ENCODE data around the gene ECT2.
"Not testable (repeated sequence)": the region's sequence is repeated elsewhere in the genome, so short reads cannot be mapped to it uniquely, and the experiment has no call there.

The ECT2 gene

DNA sequence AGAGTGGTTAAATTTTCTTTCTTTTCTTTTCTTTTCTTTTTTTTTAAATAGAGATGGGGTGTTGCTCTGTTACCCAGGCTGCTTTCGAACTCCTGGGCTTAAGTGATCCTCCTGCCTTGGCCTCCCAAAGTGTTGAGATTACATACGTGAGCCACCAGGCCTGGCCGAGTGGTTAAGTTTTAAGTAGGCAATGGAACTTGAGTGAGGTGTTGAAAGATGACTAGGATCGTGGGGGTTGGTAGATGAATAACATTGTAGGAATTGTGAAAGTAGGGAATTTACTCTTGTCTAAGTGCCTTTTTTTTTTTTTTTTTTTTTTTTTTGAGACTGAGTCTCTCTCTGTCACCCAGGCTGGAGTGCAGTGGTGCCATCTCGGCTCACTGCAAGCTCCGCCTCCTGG is 9.9 kb downstream of the ECT2 start:
- not testable (repeated sequence) for H3K9me3 ChIP-seq (ENCODE audit: low read length); H3K4me3 ChIP-seq (ENCODE audit: low read length); H2AFZ ChIP-seq (ENCODE audit: low read depth, low read length); H3K4me1 ChIP-seq (ENCODE audit: insufficient read depth, low read length); H3K27me3 ChIP-seq (ENCODE audit: insufficient read depth, low read length)
- H3K36me3 ChIP-seq (ENCODE audit: insufficient read depth, low read length), result peaks cover 68% of the 10 kb centered on the region

DNA sequence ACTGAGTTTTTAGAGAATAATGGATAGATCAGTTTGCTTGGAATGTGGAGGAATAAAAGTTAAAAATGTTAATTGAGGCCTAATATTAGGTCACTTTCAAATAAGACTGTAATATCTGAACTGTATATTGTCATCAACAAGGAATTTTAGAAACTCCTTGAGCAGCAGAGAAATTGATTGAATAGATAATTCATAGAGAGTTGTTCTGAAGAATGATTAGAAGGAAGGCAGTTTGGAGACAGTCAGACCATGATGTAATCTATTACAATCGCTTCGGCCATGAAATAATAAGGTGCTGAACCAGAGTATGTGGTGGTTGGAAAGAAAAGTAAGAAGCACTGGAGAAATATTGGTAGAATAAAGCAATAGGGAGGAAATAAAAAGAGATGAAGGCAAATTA is 15.7 kb downstream of the ECT2 start:
- Histone ChIP-seq H3K36me3 (ENCODE audit: insufficient read depth, low read length) (peaks cover 92% of the 10 kb centered on the region), H3K27me3 (ENCODE audit: insufficient read depth, low read length) (no peaks in the 10 kb centered on the region), H2AFZ (ENCODE audit: low read depth, low read length) (no peak overlapping the region)

DNA sequence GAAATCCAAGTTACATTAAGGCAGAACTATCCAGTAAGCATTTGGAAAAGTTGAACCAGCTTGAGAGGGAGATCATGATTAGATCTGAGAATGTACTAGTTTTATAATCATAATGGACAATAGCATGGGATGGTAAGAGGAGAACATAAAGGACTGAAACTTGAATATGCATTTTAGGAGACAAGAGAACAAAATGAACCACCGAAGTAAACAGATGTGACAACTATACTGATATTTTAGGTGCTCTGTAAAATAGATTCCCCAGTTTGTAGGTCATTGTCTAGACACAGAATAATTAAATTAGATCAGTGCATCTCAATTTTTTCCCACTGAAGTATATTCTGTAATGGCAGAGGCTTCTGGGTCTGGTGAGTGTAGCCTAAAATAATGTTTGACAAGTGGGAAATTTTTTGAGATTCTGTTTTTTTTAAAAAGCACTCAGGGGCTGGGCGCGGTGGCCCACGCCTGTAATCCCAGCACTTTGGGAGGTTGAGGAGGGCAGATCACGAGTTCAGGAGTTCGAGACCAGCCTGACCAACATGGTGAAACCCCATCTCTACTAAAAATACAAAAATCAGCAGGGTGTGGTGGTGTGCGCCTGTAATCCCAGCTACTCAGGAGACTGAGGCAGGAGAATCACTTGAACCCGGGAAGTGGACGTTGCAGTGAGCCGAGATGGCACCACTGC is 16.3 kb downstream of the ECT2 start:
- Histone ChIP-seq H3K4me3 (ENCODE audit: low read length) (no peak overlapping the region), H3K36me3 (ENCODE audit: insufficient read depth, low read length) (peaks cover 93% of the 10 kb centered on the region), H3K4me1 (ENCODE audit: insufficient read depth, low read length) (no peaks in the 10 kb centered on the region), H3K9me3 (ENCODE audit: low read length) (no peaks in the 10 kb centered on the region), H3K27me3 (ENCODE audit: insufficient read depth, low read length) (no peaks in the 10 kb centered on the region), H2AFZ (ENCODE audit: low read depth, low read length) (no peak overlapping the region)

More for the DNA sequence above, 15.7 kb downstream of the ECT2 start:
- Histone ChIP-seq H3K4me1 (ENCODE audit: insufficient read depth, low read length) (no peaks in the 10 kb centered on the region), H3K4me3 (ENCODE audit: low read length) (no peak overlapping the region), H3K9me3 (ENCODE audit: low read length) (no peaks in the 10 kb centered on the region)

DNA sequence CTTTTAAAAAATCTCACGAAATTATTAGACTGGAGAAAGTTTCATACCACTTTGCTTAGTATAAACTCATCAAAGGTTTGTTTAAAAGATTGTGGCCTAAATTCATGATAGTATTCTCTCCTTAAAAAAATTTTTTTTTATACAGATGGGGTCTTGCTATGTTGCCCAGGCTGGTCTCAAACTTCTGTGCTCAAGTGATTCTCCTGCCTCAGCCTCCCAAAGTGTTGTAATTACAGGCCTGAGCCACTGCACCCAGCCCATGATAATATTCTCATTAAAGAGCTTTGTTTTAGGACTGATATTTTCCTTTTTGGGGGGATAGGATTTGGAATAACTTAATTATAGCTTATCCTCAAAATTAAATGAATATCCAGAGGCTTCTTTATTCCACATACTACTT is 19.9 kb downstream of the ECT2 start:
- no peaks in the 10 kb centered on the region for H3K4me1 ChIP-seq (ENCODE audit: insufficient read depth, low read length)
- no peaks in the 10 kb centered on the region for H3K27me3 ChIP-seq (ENCODE audit: insufficient read depth, low read length)
- H2AFZ ChIP-seq (ENCODE audit: low read depth, low read length), result no peak overlapping the region
- H3K9me3 ChIP-seq (ENCODE audit: low read length), result no peaks in the 10 kb centered on the region
- peaks cover 84% of the 10 kb centered on the region for H3K36me3 ChIP-seq (ENCODE audit: insufficient read depth, low read length)
- no peak overlapping the region for H3K4me3 ChIP-seq (ENCODE audit: low read length)

DNA sequence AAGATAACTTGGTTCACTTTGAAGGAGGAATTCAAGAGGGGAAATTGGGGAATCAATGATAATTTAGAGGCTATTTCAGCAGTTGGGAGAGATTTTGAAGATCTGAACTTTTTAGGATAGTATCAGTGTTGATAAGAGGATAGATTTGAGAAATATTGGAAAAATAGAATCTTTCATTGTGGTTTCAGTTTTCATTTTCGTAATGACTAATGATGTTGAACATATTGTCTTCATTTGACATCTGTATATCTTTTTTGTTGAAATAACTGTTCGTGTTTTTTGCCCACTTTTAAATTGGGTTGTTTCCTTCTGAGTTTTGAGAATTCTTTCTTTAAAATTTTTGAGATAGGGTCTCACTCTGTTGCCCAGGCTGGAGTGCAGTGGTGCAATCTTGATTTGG is 21.1 kb downstream of the ECT2 start:
- H2AFZ ChIP-seq (ENCODE audit: low read depth, low read length), result no peak overlapping the region
- no peaks in the 10 kb centered on the region for H3K27me3 ChIP-seq (ENCODE audit: insufficient read depth, low read length)
- peaks cover 76% of the 10 kb centered on the region for H3K36me3 ChIP-seq (ENCODE audit: insufficient read depth, low read length)
- no peak overlapping the region for H3K4me3 ChIP-seq (ENCODE audit: low read length)
- H3K9me3 ChIP-seq (ENCODE audit: low read length), result no peaks in the 10 kb centered on the region
- no peaks in the 10 kb centered on the region for H3K4me1 ChIP-seq (ENCODE audit: insufficient read depth, low read length)

DNA sequence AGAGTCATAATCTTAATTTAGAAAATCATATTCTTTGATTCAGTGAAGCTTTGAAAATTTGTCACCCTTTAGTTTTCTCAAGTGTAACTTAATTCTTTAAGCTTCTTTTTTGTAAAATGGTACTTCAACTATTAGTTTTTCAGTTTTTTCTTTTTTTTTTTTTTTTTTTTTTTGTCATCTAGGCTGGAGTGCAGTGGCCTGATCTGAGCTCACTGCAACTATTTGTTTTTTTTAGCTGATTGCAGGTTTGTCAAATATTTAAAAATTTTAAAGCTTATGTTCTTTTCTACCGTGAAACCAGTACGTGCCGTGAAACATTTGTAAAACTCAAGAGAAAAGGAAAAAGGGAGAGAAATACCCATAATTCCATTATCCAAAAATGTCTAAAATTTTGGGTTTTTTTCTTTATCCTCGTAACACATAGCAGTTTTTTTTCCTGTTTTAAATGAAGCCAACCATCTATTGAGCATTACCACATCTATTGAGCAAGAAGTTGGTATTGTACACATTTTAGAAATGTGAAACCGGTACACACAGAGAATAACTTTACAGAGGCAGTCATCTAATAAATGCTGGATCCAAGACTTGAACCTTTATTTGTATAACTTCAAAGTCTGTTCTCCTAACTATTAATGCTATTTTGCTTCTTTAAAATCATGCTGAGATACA is 25.7 kb downstream of the ECT2 start:
- Histone ChIP-seq H3K4me1 (ENCODE audit: insufficient read depth, low read length) (no peaks in the 10 kb centered on the region), H3K27me3 (ENCODE audit: insufficient read depth, low read length) (no peaks in the 10 kb centered on the region), H3K4me3 (ENCODE audit: low read length) (no peak overlapping the region), H3K9me3 (ENCODE audit: low read length) (no peaks in the 10 kb centered on the region), H3K36me3 (ENCODE audit: insufficient read depth, low read length) (peaks cover 63% of the 10 kb centered on the region), H2AFZ (ENCODE audit: low read depth, low read length) (no peak overlapping the region)

DNA sequence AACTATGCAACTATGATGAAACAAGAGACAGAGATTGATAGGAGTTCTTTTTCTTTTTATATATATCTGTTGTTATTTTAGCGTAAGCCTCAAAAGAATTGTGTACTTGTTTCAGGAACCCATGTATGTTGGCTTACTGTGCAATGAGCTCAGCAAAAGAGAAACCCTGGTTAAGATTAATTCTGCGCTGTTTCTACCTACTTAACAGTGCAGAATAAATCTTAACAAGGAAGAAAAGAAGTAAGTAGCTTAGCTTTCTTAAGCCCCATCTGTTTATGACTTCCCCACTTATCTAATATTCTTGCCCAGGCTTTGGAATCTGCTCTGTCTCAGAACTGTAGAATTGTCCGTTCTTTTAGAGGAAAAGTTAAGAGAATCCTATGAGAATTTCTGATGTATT is 27.4 kb downstream of the ECT2 start:
- Histone ChIP-seq H2AFZ (ENCODE audit: low read depth, low read length) (no peak overlapping the region), H3K27me3 (ENCODE audit: insufficient read depth, low read length) (no peaks in the 10 kb centered on the region), H3K4me3 (ENCODE audit: low read length) (no peak overlapping the region), H3K9me3 (ENCODE audit: low read length) (no peaks in the 10 kb centered on the region), H3K36me3 (ENCODE audit: insufficient read depth, low read length) (peaks cover 56% of the 10 kb centered on the region), H3K4me1 (ENCODE audit: insufficient read depth, low read length) (no peaks in the 10 kb centered on the region)

DNA sequence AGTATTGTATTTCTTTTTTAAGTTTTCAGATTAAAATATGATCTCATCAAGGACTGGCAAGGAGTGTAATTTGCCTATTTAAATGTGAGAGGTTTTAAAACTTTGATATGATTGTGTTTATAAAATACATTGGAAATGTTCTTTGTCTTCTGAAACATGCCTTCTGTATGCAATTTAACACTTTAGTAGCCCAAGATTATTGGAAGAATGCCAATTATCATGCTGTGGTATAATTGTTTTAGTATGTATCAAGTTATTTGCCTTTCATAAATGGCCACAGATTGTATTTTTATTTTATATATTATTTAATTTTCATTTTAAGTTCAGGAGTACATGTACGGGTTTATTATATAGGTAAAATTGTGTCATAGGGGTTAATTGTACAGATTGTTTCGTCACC is 31.7 kb downstream of the ECT2 start:
- H3K4me1 ChIP-seq (ENCODE audit: insufficient read depth, low read length), result no peaks in the 10 kb centered on the region
- H3K4me3 ChIP-seq (ENCODE audit: low read length), result no peak overlapping the region
- peaks cover 60% of the 10 kb centered on the region for H3K36me3 ChIP-seq (ENCODE audit: insufficient read depth, low read length)
- H2AFZ ChIP-seq (ENCODE audit: low read depth, low read length), result no peak overlapping the region
- H3K27me3 ChIP-seq (ENCODE audit: insufficient read depth, low read length), result no peaks in the 10 kb centered on the region
- no peaks in the 10 kb centered on the region for H3K9me3 ChIP-seq (ENCODE audit: low read length)

DNA sequence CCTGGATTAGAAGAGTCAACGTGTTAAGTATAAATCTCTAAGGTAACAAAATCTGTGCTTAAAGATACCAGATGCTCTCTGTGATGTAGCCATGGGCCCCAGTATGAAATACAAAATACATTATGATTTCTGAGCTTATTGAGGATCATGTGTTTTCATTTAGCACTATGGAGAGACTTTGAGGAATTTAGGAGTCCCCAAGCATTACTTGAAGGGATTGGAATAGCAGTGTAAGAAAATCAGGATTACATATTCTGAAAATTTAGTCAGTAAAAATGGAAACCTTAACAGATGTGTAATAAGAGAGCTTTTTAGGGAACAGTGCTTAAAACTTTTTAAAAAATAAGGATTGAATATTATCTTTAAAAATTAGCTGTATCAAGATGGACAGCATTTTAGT is 35.5 kb downstream of the ECT2 start:
- Histone ChIP-seq H3K36me3 (ENCODE audit: insufficient read depth, low read length) (peaks cover 72% of the 10 kb centered on the region), H2AFZ (ENCODE audit: low read depth, low read length) (no peak overlapping the region), H3K9me3 (ENCODE audit: low read length) (no peaks in the 10 kb centered on the region), H3K4me1 (ENCODE audit: insufficient read depth, low read length) (no peaks in the 10 kb centered on the region), H3K4me3 (ENCODE audit: low read length) (no peak overlapping the region), H3K27me3 (ENCODE audit: insufficient read depth, low read length) (no peaks in the 10 kb centered on the region)

DNA sequence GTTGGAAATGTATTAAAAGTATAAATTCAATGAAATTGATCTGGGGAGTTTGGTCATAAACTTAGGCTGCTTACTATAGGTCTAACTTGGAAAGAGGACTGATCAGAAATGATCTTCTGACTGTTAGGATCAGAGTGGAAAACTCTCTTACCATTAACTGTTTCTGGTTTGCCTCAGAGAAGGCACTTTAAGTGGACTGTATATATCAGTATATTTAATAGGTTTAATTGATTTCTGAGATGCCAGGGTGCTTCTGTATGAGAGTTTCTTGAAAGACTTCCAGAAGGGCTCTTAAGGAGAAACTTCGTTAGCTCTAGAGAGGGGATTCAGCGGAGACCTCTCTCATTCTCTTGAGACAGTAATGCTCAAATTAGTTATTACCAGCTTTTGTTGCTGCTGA is 36.5 kb downstream of the ECT2 start:
- Histone ChIP-seq H3K27me3 (ENCODE audit: insufficient read depth, low read length) (no peaks in the 10 kb centered on the region), H3K4me1 (ENCODE audit: insufficient read depth, low read length) (no peaks in the 10 kb centered on the region), H3K4me3 (ENCODE audit: low read length) (no peak overlapping the region), H3K9me3 (ENCODE audit: low read length) (no peaks in the 10 kb centered on the region), H3K36me3 (ENCODE audit: insufficient read depth, low read length) (peaks cover 80% of the 10 kb centered on the region), H2AFZ (ENCODE audit: low read depth, low read length) (no peak overlapping the region)

DNA sequence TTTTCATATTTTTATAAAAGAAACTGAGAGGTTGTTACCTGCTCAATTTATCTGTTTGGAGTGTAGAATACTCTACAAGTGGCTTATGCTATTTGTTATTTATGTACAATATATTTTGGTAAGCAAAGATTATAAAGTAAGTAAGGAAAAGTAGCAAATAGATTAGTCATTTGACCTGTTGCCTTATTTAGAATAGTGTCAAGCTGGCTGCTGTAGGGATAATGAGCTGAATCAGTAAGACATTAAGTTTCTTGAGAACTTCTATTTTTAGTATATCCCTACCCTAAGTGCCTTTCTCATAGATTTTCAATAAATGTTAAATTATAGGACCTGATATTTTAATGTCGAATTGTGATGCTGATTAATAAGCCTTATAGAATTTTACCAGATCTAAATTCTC is 37.2 kb downstream of the ECT2 start:
- no peaks in the 10 kb centered on the region for H3K27me3 ChIP-seq (ENCODE audit: insufficient read depth, low read length)
- no peak overlapping the region for H2AFZ ChIP-seq (ENCODE audit: low read depth, low read length)
- no peaks in the 10 kb centered on the region for H3K9me3 ChIP-seq (ENCODE audit: low read length)
- H3K4me1 ChIP-seq (ENCODE audit: insufficient read depth, low read length), result no peaks in the 10 kb centered on the region
- no peak overlapping the region for H3K4me3 ChIP-seq (ENCODE audit: low read length)
- H3K36me3 ChIP-seq (ENCODE audit: insufficient read depth, low read length), result peaks cover 87% of the 10 kb centered on the region

DNA sequence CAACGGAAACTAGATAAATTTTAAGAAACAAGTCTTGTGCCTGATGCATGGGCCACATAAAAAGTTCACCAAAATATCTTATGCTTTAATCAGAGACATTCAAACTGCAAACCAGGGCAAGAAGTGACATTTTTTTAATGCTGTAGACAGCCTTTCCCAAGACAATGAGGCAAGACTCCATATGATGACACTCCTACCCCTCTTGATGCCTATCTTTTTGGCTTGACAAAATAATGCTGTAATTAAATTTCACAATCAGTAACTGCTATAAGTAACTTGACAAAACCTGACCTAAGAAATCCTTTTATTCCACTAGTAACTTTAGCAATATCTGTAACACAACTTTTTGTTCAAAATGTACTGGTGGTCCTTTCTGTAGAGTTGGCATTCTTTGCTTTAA is 48.7 kb downstream of the ECT2 start:
- H3K9me3 ChIP-seq (ENCODE audit: low read length), result no peaks in the 10 kb centered on the region
- H3K4me1 ChIP-seq (ENCODE audit: insufficient read depth, low read length), result no peaks in the 10 kb centered on the region
- H3K4me3 ChIP-seq (ENCODE audit: low read length), result no peak overlapping the region
- H3K27me3 ChIP-seq (ENCODE audit: insufficient read depth, low read length), result no peaks in the 10 kb centered on the region
- peaks cover 29% of the 10 kb centered on the region for H3K36me3 ChIP-seq (ENCODE audit: insufficient read depth, low read length)
- H2AFZ ChIP-seq (ENCODE audit: low read depth, low read length), result no peak overlapping the region

DNA sequence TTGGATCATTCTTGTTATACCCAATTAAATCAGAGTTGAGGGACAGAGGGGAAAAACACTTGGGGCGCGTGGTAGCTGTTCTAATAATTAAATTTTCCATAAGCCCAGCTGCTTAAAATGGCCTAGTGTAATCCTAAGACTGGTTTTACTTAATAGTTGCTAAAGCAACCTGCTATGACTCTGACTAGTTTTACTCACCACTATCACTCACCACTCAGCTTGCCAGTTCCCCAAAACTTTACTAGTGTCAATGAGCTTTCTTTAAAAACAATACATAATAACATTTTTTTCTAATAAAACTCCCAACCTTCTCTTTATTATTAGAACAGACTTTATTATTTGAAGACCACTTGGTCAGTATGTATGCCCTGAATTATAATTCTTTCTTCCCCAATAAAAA is 49.6 kb downstream of the ECT2 start:
- no peak overlapping the region for H3K4me3 ChIP-seq (ENCODE audit: low read length)
- no peaks in the 10 kb centered on the region for H3K9me3 ChIP-seq (ENCODE audit: low read length)
- H2AFZ ChIP-seq (ENCODE audit: low read depth, low read length), result no peak overlapping the region
- peaks cover 33% of the 10 kb centered on the region for H3K36me3 ChIP-seq (ENCODE audit: insufficient read depth, low read length)
- H3K4me1 ChIP-seq (ENCODE audit: insufficient read depth, low read length), result no peaks in the 10 kb centered on the region
- no peaks in the 10 kb centered on the region for H3K27me3 ChIP-seq (ENCODE audit: insufficient read depth, low read length)

DNA sequence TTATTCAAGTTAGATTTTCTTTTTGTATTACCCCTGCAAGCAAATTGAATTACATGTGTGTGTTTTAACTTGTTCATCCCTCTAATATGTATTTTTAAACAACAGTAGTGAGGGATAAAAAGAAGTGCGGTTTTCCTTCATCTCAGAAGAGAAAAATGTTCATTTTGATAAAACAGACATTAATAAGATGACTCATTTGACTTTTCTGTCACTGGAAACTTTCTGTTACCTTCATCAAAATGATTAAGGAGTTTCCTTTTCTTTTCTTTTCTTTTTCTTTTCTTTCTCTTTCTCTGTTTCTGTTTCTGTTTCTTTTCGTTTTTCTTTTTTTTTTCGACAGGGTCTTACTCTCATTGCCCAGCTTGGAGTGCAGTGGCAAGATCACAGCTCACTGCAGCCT is 53.0 kb downstream of the ECT2 start:
- no peaks in the 10 kb centered on the region for H3K4me1 ChIP-seq (ENCODE audit: insufficient read depth, low read length)
- no peaks in the 10 kb centered on the region for H3K9me3 ChIP-seq (ENCODE audit: low read length)
- peaks cover 52% of the 10 kb centered on the region for H3K36me3 ChIP-seq (ENCODE audit: insufficient read depth, low read length)
- H3K27me3 ChIP-seq (ENCODE audit: insufficient read depth, low read length), result no peaks in the 10 kb centered on the region
- no peak overlapping the region for H3K4me3 ChIP-seq (ENCODE audit: low read length)
- no peak overlapping the region for H2AFZ ChIP-seq (ENCODE audit: low read depth, low read length)
